Right lobe of liver (tissue), 4 donors: Measurements from ENCODE around the gene HOXB7.

Source experiments
- POLR2A ChIP-seq: fragments of 450-650 bp; IDR thresholded peaks from one replicate; pipeline ENCODE4 v1.6.1; 2017; ENCODE audit warnings: antibody characterized with exemption, mild to moderate bottlenecking
- TF ChIP-seq, protein P1 (sequence below), 4 donors: fragments of 200-600 bp in 3 of 4; fragments of 450-650 bp in 1 of 4; IDR thresholded peaks; one replicate each; pipeline versions ENCODE4 v1.5.1 to v1.8.0; 2016 to 2022; ENCODE audit warnings: antibody characterized with exemption in 4 of 4, mild to moderate bottlenecking in 2 of 4
- donor health status: DM: no; HTN: no; CAD: no.
- donor health status: DM: no; HTN: no; CAD: no.
- donor health status: DM: no; HTN: yes; CAD: no.

- TF ChIP-seq, protein P1, sequence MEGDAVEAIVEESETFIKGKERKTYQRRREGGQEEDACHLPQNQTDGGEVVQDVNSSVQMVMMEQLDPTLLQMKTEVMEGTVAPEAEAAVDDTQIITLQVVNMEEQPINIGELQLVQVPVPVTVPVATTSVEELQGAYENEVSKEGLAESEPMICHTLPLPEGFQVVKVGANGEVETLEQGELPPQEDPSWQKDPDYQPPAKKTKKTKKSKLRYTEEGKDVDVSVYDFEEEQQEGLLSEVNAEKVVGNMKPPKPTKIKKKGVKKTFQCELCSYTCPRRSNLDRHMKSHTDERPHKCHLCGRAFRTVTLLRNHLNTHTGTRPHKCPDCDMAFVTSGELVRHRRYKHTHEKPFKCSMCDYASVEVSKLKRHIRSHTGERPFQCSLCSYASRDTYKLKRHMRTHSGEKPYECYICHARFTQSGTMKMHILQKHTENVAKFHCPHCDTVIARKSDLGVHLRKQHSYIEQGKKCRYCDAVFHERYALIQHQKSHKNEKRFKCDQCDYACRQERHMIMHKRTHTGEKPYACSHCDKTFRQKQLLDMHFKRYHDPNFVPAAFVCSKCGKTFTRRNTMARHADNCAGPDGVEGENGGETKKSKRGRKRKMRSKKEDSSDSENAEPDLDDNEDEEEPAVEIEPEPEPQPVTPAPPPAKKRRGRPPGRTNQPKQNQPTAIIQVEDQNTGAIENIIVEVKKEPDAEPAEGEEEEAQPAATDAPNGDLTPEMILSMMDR (IDR thresholded peaks at IDR 0.05) = no peak
- no peak for TF ChIP-seq POLR2A
Measured at GRCh38 chr17:48655913-48656312, 45.1 kb upstream of the HOXB7 start.
